Neural progenitor cell (in vitro differentiated cells): ENCODE measurements around the gene NOS3. TPM values are rescaled to one million over a fixed set of nuclear protein-coding genes. Genes with fewer than 3 reads are reported as not detected.

Experiments
- DNase-seq: peaks from one replicate; pipeline ENCODE4 v3.0.0-alpha.2; 2016; ENCODE audit warnings: low spot score
- H2AFZ ChIP-seq: fragments of 200-600 bp; sonication (generic); replicated peaks from 2 replicates; pipeline ENCODE4 v1.6.1; 2016; ENCODE audit warnings: antibody characterized with exemption
- H3F3A ChIP-seq: fragments of 200-600 bp; sonication (generic); 2 replicates; pipeline ENCODE4 v1.6.1; 2016; ENCODE audit warnings: antibody characterized with exemption, low read depth
- H3K27ac ChIP-seq: fragments of 200-600 bp; sonication (generic); 2 replicates; pipeline ENCODE4 v1.5.1; 2016; ENCODE audit warnings: mild to moderate bottlenecking
- H3K27me3 ChIP-seq: fragments of 200-600 bp; sonication (generic); 2 replicates; pipeline ENCODE4 v1.6.1; 2016; ENCODE audit warnings: mild to moderate bottlenecking, moderate library complexity
- H3K36me3 ChIP-seq: fragments of 200-600 bp; sonication (generic); 2 replicates; pipeline ENCODE4 v1.5.1; 2016
- H3K4me1 ChIP-seq: fragments of 200-600 bp; sonication (generic); 2 replicates; pipeline ENCODE4 v1.6.1; 2016; ENCODE audit warnings: mixed run types
- H3K4me2 ChIP-seq: fragments of 200-600 bp; sonication (generic); 2 replicates; pipeline ENCODE4 v1.6.1; 2016
- H3K4me3 ChIP-seq: fragments of 200-600 bp; sonication (generic); 2 replicates; pipeline ENCODE4 v1.5.1; 2016
- H3K79me2 ChIP-seq: fragments of 200-600 bp; sonication (generic); 2 replicates; pipeline ENCODE4 v1.6.1; 2016; ENCODE audit warnings: low read depth
- H3K9ac ChIP-seq: fragments of 200-600 bp; sonication (generic); 2 replicates; pipeline ENCODE4 v1.6.1; 2016
- H3K9me3 ChIP-seq: fragments of 200-600 bp; sonication (generic); 2 replicates; pipeline ENCODE4 v1.5.1; 2016; ENCODE audit warnings: low read depth
- H4K20me1 ChIP-seq: fragments of 200-600 bp; sonication (generic); 2 replicates; pipeline ENCODE4 v1.6.1; 2016; ENCODE audit warnings: low read depth
- H3K27ac Mint-ChIP-seq: 3 replicates; pipeline ENCODE4 v1.8.0; 2021; ENCODE audit warnings: mixed read lengths
- H3K27me3 Mint-ChIP-seq: 2 replicates; pipeline ENCODE4 v1.8.0; 2022; ENCODE audit warnings: low read depth, mild to moderate bottlenecking, inconsistent platforms, moderate library complexity, mixed read lengths; ENCODE audit not compliant: insufficient read depth
- H3K36me3 Mint-ChIP-seq: 3 replicates; pipeline ENCODE4 v1.8.0; 2021; ENCODE audit warnings: mixed read lengths
- H3K4me1 Mint-ChIP-seq: 3 replicates; pipeline ENCODE4 v1.8.0; 2021; ENCODE audit warnings: mixed read lengths
- H3K4me3 Mint-ChIP-seq: 3 replicates; pipeline ENCODE4 v1.8.0; 2021; ENCODE audit warnings: mild to moderate bottlenecking, moderate library complexity, mixed read lengths
- H3K9me3 Mint-ChIP-seq: 3 replicates; pipeline ENCODE4 v1.8.0; 2020; ENCODE audit warnings: mixed read lengths
- CTCF ChIP-seq: fragments of 200-600 bp; sonication (generic); IDR thresholded peaks from 2 replicates; pipeline ENCODE4 v1.5.1; 2017; ENCODE audit warnings: antibody characterized with exemption, mild to moderate bottlenecking
- EZH2 ChIP-seq: fragments of 200-600 bp; sonication (generic); IDR thresholded peaks from 2 replicates; pipeline ENCODE4 v1.6.1; 2017; ENCODE audit warnings: antibody characterized with exemption, mild to moderate bottlenecking, moderate library complexity
- EZH2phosphoT487 ChIP-seq: fragments of 200-600 bp; sonication (generic); IDR thresholded peaks from 2 replicates; pipeline ENCODE4 v1.6.1; 2017; ENCODE audit warnings: antibody characterized with exemption
- total RNA-seq: library from RNA; depleted of rRNA; stranded (reverse); fragments of >200 nt; gene quantifications from 2 replicates; pipeline ENCODE4 v1.2.3, GENCODE V29; 2015; ENCODE audit warnings: low replicate concordance

Gene NOS3
- total RNA-seq, 1 donor from 2014 or later = 1.3 TPM

- peaks cover 3% of the 10 kb centered on the region for H4K20me1 ChIP-seq
- no peak overlapping the region for H3K9ac ChIP-seq
- TF ChIP-seq EZH2phosphoT487 = no peak
- TF ChIP-seq EZH2 = no peak
- no peak for TF ChIP-seq CTCF
- H3K9me3 Mint-ChIP-seq = peaks cover 7% of the 10 kb centered on the region
- peaks cover 32% of the 10 kb centered on the region for H3K27me3 Mint-ChIP-seq
- no peak overlapping the region for H3K4me2 ChIP-seq
- H3K27ac ChIP-seq = no peak overlapping the region
- H3K27me3 ChIP-seq = peaks cover 32% of the 10 kb centered on the region
- DNase-seq = no peak
- no peak overlapping the region for H3K27ac Mint-ChIP-seq
- peaks cover 20% of the 10 kb centered on the region for H3K4me1 Mint-ChIP-seq
- H3K9me3 ChIP-seq = no peaks in the 10 kb centered on the region
- no peak overlapping the region for H3K4me3 Mint-ChIP-seq
- no peaks in the 10 kb centered on the region for H3K36me3 ChIP-seq
- no peaks in the 10 kb centered on the region for H3K79me2 ChIP-seq
- no peak overlapping the region for H3K4me3 ChIP-seq
- H3K36me3 Mint-ChIP-seq = no peaks in the 10 kb centered on the region
- H2AFZ ChIP-seq = no peak overlapping the region
- no peaks in the 10 kb centered on the region for H3K4me1 ChIP-seq
- no peaks in the 10 kb centered on the region for H3F3A ChIP-seq
These were observed 4.3 kb upstream of the NOS3 start for GRCh38 chr7:150986556-150986955.

- H3K4me1 ChIP-seq = peaks cover 12% of the 10 kb centered on the region
- no peaks in the 10 kb centered on the region for H3K9me3 ChIP-seq
- H3K36me3 ChIP-seq = no peaks in the 10 kb centered on the region
- peak overlapping the region; percentile 38 for H3K4me3 ChIP-seq
- H3K9ac ChIP-seq = no peak overlapping the region
- peak overlapping the region; percentile 57 for H2AFZ ChIP-seq
- H3K27ac ChIP-seq = no peak overlapping the region
- Mint-ChIP-seq H3K4me3 (peak overlapping the region; percentile 69), H3K4me1 (peaks cover 26% of the 10 kb centered on the region), H3K27ac (no peak overlapping the region), H3K9me3 (peaks cover 9% of the 10 kb centered on the region), H3K36me3 (no peaks in the 10 kb centered on the region), H3K27me3 (peaks cover 14% of the 10 kb centered on the region)
- no peak for TF ChIP-seq EZH2phosphoT487
- peak; percentile 92 for TF ChIP-seq CTCF
- TF ChIP-seq EZH2 = no peak
- H3K27me3 ChIP-seq = peaks cover 12% of the 10 kb centered on the region
- H3K4me2 ChIP-seq = peak overlapping the region; percentile 66
- H4K20me1 ChIP-seq = peaks cover 3% of the 10 kb centered on the region
- H3K79me2 ChIP-seq = no peaks in the 10 kb centered on the region
- peaks cover 5% of the 10 kb centered on the region for H3F3A ChIP-seq
- peak; percentile 84 for DNase-seq
These were observed 2.3 kb upstream of the NOS3 start for GRCh38 chr7:150988230-150989226.

- Histone ChIP-seq H3K9ac (no peak overlapping the region), H3K27me3 (peaks cover 8% of the 10 kb centered on the region), H2AFZ (no peak overlapping the region), H3K36me3 (no peaks in the 10 kb centered on the region), H3K4me1 (peaks cover 21% of the 10 kb centered on the region), H3K4me3 (no peak overlapping the region), H3F3A (peaks cover 13% of the 10 kb centered on the region), H3K79me2 (no peaks in the 10 kb centered on the region), H3K27ac (no peak overlapping the region), H3K4me2 (no peak overlapping the region), H3K9me3 (no peaks in the 10 kb centered on the region), H4K20me1 (peaks cover under 1% of the 10 kb centered on the region)
- peaks cover 12% of the 10 kb centered on the region for H3K27me3 Mint-ChIP-seq
- DNase-seq = no peak
- peaks cover 9% of the 10 kb centered on the region for H3K9me3 Mint-ChIP-seq
- no peak overlapping the region for H3K27ac Mint-ChIP-seq
- no peaks in the 10 kb centered on the region for H3K36me3 Mint-ChIP-seq
- peak overlapping the region; percentile 41 for H3K4me3 Mint-ChIP-seq
- TF ChIP-seq EZH2phosphoT487 (no peak), CTCF (no peak), EZH2 (no peak)
- H3K4me1 Mint-ChIP-seq = peaks cover 31% of the 10 kb centered on the region
These were observed 1.4 kb upstream of the NOS3 start for GRCh38 chr7:150989456-150989855.
